A673 (cell line): ENCODE data around the gene PCDHA3. TPM values are rescaled to one million over a fixed set of nuclear protein-coding genes. Genes with fewer than 3 reads are reported as not detected.
"Not testable (repeated sequence)": the region's sequence is repeated elsewhere in the genome, so short reads cannot be mapped to it uniquely, and the experiment has no call there.

ENCODE experiments used
- BruUV-seq: library from RNA; stranded (reverse); fragments of 400-500 nt; replicated peaks from 2 replicates; lab custom pipeline; 2021; lab: Mats Ljungman, UMichigan
- CTCF ChIA-PET: fragments of 300-600 bp; sonication (Branson Sonifier 250); formaldehyde crosslinking; loops from one replicate; lab custom pipeline; 2022; ENCODE audit warnings: antibody characterized with exemption; lab: Charles Lee
- POLR2A ChIA-PET: fragments of 300-600 bp; sonication (Branson Sonifier 250); formaldehyde crosslinking; loops from one replicate; lab custom pipeline; 2022; ENCODE audit warnings: antibody characterized with exemption; ENCODE audit not compliant: low non-redundant PET; lab: Charles Lee
- DNase-seq: peaks from one replicate; pipeline ENCODE4 v3.0.0-alpha.2; 2015; ENCODE audit warnings: low spot score
- H3K27ac ChIP-seq: fragments of 200-600 bp; sonication (generic); 2 replicates; pipeline ENCODE4 v1.5.1; 2016; ENCODE audit warnings: mixed run types, low read depth, mild to moderate bottlenecking, mixed read lengths, antibody characterized with exemption, low read length; ENCODE audit not compliant: poor library complexity, severe bottlenecking
- H3K27me3 ChIP-seq: fragments of 200-600 bp; sonication (generic); replicated peaks from 2 replicates; pipeline ENCODE4 v1.6.1; 2017; ENCODE audit warnings: mixed run types, low read depth, mild to moderate bottlenecking, mixed read lengths, antibody characterized with exemption, low read length; ENCODE audit not compliant: insufficient read depth, poor library complexity
- H3K36me3 ChIP-seq: fragments of 200-600 bp; sonication (generic); 2 replicates; pipeline ENCODE4 v1.6.1; 2016; ENCODE audit warnings: mixed run types, mild to moderate bottlenecking, mixed read lengths, antibody characterized with exemption, low read length; ENCODE audit not compliant: insufficient read depth, poor library complexity, severe bottlenecking
- H3K4me1 ChIP-seq: fragments of 200-600 bp; sonication (generic); 2 replicates; pipeline ENCODE4 v1.6.1; 2017; ENCODE audit warnings: mixed run types, mild to moderate bottlenecking, mixed read lengths, antibody characterized with exemption, low read length; ENCODE audit not compliant: insufficient read depth, poor library complexity, severe bottlenecking
- H3K4me3 ChIP-seq: fragments of 200-600 bp; sonication (generic); 2 replicates; pipeline ENCODE4 v1.5.1; 2016; ENCODE audit warnings: low read depth, mixed run types, mild to moderate bottlenecking, mixed read lengths, low read length; ENCODE audit not compliant: poor library complexity, severe bottlenecking
- H3K9me3 ChIP-seq: fragments of 200-600 bp; sonication (generic); 2 replicates; pipeline ENCODE4 v1.6.1; 2016; ENCODE audit warnings: mixed run types, low read depth, mild to moderate bottlenecking, mixed read lengths, antibody characterized with exemption, low read length; ENCODE audit not compliant: poor library complexity, severe bottlenecking
- CTCF ChIP-seq: fragments of 300-800, 200-600 bp; sonication (generic); conservative IDR thresholded peaks from 2 replicates; pipeline ENCODE4 v1.5.1; 2017; ENCODE audit warnings: low read depth, mild to moderate bottlenecking, antibody characterized with exemption, low read length, moderate library complexity, mixed read lengths
- EZH2 ChIP-seq: fragments of 200-600 bp; sonication (generic); IDR thresholded peaks from 2 replicates; pipeline ENCODE4 v1.6.1; 2017; ENCODE audit warnings: borderline replicate concordance, low read depth, mild to moderate bottlenecking, mixed read lengths, antibody characterized with exemption, low read length; ENCODE audit not compliant: poor library complexity, severe bottlenecking
- intact Hi-C: fragments of 100-400 bp; cut with micrococcal nuclease; formaldehyde crosslinking; loops from one replicate; pipeline ENCODE4 v1.10.0; 2022; ENCODE audit not compliant: unreplicated experiment
- total RNA-seq: library from RNA; stranded (reverse); gene quantifications from 2 replicates; pipeline ENCODE4 v1.2.3, GENCODE V29; 2021

Gene PCDHA3
- total RNA-seq, 1 experiment from 2014 or later, result 3.2 TPM

GRCh38 chr5:140796718-140797095 is 4.2 kb upstream of the PCDHA3 start:
- Histone ChIP-seq H3K4me1 (no peaks in the 10 kb centered on the region), H3K9me3 (peaks cover 19% of the 10 kb centered on the region), H3K27me3 (no peaks in the 10 kb centered on the region), H3K27ac (no peak overlapping the region), H3K36me3 (no peaks in the 10 kb centered on the region), H3K4me3 (no peak overlapping the region)
- BruUV-seq, result no TSS peak
- CTCF ChIA-PET, result no interaction called here
- DNase-seq, result no peak
- intact Hi-C loops, result no loop called here
- POLR2A ChIA-PET, result no interaction called here
- TF ChIP-seq EZH2, result no peak
- TF ChIP-seq CTCF, result no peak

- TF ChIP-seq CTCF, result peak; percentile 65
- no peak for TF ChIP-seq EZH2
- peak; percentile 57 for DNase-seq
- BruUV-seq, result no TSS peak
- Histone ChIP-seq H3K27me3 (no peaks in the 10 kb centered on the region), H3K27ac (peak overlapping the region; percentile 25), H3K4me3 (peak overlapping the region; percentile 51), H3K36me3 (no peaks in the 10 kb centered on the region), H3K4me1 (no peaks in the 10 kb centered on the region), H3K9me3 (peaks cover 17% of the 10 kb centered on the region)
- CTCF ChIA-PET, result no interaction called here
- intact Hi-C loops, result no loop called here
- POLR2A ChIA-PET, result no interaction called here
Observed at GRCh38 chr5:140801494-140801841, 611 bp downstream of the PCDHA3 start.

- CTCF ChIA-PET, H3K4me3 ChIP-seq, DNase-seq, H3K27me3 ChIP-seq, intact Hi-C loops, BruUV-seq, H3K36me3 ChIP-seq, H3K4me1 ChIP-seq, H3K27ac ChIP-seq, POLR2A ChIA-PET: not testable (repeated sequence)
- peaks cover 17% of the 10 kb centered on the region for H3K9me3 ChIP-seq
Observed at GRCh38 chr5:140802381-140802780, 1.5 kb downstream of the PCDHA3 start.

GRCh38 chr5:140802781-140803271 is 2.0 kb downstream of the PCDHA3 start:
- DNase-seq, result no peak
- H3K27ac ChIP-seq, result no peak overlapping the region
- no peaks in the 10 kb centered on the region for H3K36me3 ChIP-seq
- no peak overlapping the region for H3K4me3 ChIP-seq
- TF ChIP-seq EZH2 (no peak), CTCF (no peak)
- H3K27me3 ChIP-seq, result no peaks in the 10 kb centered on the region
- H3K4me1 ChIP-seq, result no peaks in the 10 kb centered on the region
- intact Hi-C loops, result no loop called here
- no TSS peak for BruUV-seq
- ChIA-PET CTCF (no interaction called here), POLR2A (no interaction called here)
- peaks cover 20% of the 10 kb centered on the region for H3K9me3 ChIP-seq
